Thyroid gland (tissue), 4 donors: Measurements from ENCODE around the gene SLCO3A1. TPM values are rescaled to one million over a fixed set of nuclear protein-coding genes. Genes with fewer than 3 reads are reported as not detected.

Source experiments
- DNase-seq, 2 donors: peaks; one replicate each; pipeline ENCODE4 v3.0.0-alpha.2; 2019
- H3K27ac ChIP-seq, 3 donors: fragments of 200-600 bp; sonication (generic); 1 replicate in 2 of 3; 2 replicates in 1 of 3; pipeline ENCODE4 v1.5.1; 2016 to 2019; ENCODE audit warnings: mild to moderate bottlenecking in 1 of 3, moderate library complexity in 1 of 3
- H3K27me3 ChIP-seq: fragments of 200-600 bp; sonication (generic); one replicate; pipeline ENCODE4 v1.5.1; 2019
- H3K36me3 ChIP-seq, 2 donors: fragments of 200-600 bp; sonication (generic); one replicate each; pipeline ENCODE4 v1.5.1; 2016 to 2019
- H3K4me1 ChIP-seq, 2 donors: fragments of 200-600 bp; sonication (generic); one replicate each; pipeline ENCODE4 v1.5.1; 2017 to 2019
- H3K4me3 ChIP-seq, 3 donors: fragments of 200-600 bp; sonication (generic); replicated peaks in 1 of 3; 1 replicate in 2 of 3; 2 replicates in 1 of 3; pipeline ENCODE4 v1.5.1; 2016; ENCODE audit warnings: mild to moderate bottlenecking in 1 of 3
- H3K9me3 ChIP-seq: fragments of 200-600 bp; sonication (generic); one replicate; pipeline ENCODE4 v1.5.1; 2017
- POLR2A ChIP-seq, 2 donors: fragments of 450-650 bp; IDR thresholded peaks; one replicate each; pipeline ENCODE4 v1.6.1; 2017; ENCODE audit warnings: antibody characterized with exemption in 2 of 2, mild to moderate bottlenecking in 2 of 2, moderate library complexity in 1 of 2
- WGBS, 2 donors: methylation state at CpG; one replicate each; pipeline ENCODE4 v1.1.5; 2017; 5-methylcytosine and 5-hydroxymethylcytosine counted together
- intact Hi-C: fragments of 100-400 bp; cut with DNase I; formaldehyde crosslinking; loops from one replicate; pipeline ENCODE4 v1.15.1; 2023
- total RNA-seq, 4 donors: library from RNA; depleted of rRNA; stranded (reverse); fragments of >200 nt; gene quantifications; one replicate each; pipeline ENCODE4 v1.2.3, GENCODE V29; 2016
- TF ChIP-seq, protein P1 (sequence below), 6 experiments: fragments of 200-600 bp in 3 of 6; fragments of 450-650 bp in 3 of 6; sonication (generic) in 3 of 6; IDR thresholded peaks; one replicate each; pipeline ENCODE4 v1.5.1; 2016 to 2019; ENCODE audit warnings: antibody characterized with exemption in 6 of 6, mild to moderate bottlenecking in 2 of 6, inconsistent platforms in 1 of 6, moderate library complexity in 1 of 6

The SLCO3A1 gene
- total RNA-seq, 4 donors from 2014 or later, result 23.3 to 31.4 (median 28.0) TPM

DNA sequence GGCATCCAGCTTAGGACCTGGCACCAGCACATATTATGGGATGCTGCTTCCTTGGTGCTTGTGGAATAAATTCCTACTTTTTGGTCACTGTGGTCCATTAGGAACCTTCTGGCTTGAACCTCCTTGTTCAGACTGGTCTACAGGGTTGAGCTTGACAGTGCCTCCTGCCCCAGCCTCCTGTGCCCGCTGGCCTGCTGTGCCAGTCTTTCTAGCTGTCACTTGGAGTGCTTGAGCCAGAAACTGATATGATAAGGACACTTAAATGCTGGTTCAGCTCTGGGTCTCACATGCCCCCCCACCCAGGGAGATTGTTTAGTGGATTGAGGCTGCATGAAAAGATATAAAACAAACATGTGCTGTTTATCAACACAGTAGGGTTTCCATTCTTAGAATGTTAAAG is 147.8 kb downstream of the SLCO3A1 start:
- Histone ChIP-seq H3K4me3 (no peak overlapping the region), H3K27ac (no peak overlapping the region), H3K4me1 (peaks cover 0 to 8% of the 10 kb centered on the region in 2 donors), H3K9me3 (no peaks in the 10 kb centered on the region), H3K36me3 (no peaks in the 10 kb centered on the region), H3K27me3 (no peaks in the 10 kb centered on the region)
- DNase-seq, result no peak
- intact Hi-C loops, result no loop called here
- WGBS, 2 donors, result 80 to 92% methylated on average over 1 of the region's 1 CpG
- TF ChIP-seq, protein P1, sequence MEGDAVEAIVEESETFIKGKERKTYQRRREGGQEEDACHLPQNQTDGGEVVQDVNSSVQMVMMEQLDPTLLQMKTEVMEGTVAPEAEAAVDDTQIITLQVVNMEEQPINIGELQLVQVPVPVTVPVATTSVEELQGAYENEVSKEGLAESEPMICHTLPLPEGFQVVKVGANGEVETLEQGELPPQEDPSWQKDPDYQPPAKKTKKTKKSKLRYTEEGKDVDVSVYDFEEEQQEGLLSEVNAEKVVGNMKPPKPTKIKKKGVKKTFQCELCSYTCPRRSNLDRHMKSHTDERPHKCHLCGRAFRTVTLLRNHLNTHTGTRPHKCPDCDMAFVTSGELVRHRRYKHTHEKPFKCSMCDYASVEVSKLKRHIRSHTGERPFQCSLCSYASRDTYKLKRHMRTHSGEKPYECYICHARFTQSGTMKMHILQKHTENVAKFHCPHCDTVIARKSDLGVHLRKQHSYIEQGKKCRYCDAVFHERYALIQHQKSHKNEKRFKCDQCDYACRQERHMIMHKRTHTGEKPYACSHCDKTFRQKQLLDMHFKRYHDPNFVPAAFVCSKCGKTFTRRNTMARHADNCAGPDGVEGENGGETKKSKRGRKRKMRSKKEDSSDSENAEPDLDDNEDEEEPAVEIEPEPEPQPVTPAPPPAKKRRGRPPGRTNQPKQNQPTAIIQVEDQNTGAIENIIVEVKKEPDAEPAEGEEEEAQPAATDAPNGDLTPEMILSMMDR (IDR thresholded peaks at IDR 0.05), result no peak
- TF ChIP-seq POLR2A (IDR thresholded peaks at IDR 0.05), result no peak

DNA sequence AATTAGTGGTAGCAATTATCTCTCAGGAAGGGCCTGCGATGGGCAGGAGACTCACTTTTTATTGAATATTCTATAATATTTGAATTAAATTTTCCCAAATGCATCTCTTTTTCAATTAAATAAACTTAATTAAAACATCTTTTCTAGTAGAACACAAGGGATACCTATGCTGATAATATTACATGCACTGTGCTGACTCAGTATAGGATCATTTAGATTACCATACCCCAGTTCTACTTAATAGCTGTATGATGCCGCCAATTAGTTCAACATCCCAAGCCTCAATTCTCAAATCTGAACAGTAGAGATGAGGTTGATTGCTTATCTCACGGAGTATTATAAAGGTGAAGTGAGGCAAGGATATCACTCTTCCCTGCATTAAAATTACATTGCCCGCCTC is 149.2 kb downstream of the SLCO3A1 start:
- Histone ChIP-seq H3K4me1 (peaks cover 1 to 8% of the 10 kb centered on the region in 2 donors), H3K27ac (no peak overlapping the region), H3K36me3 (no peaks in the 10 kb centered on the region), H3K9me3 (no peaks in the 10 kb centered on the region), H3K27me3 (no peaks in the 10 kb centered on the region), H3K4me3 (no peak overlapping the region)
- intact Hi-C loops, result no loop called here
- DNase-seq, result no peak
- TF ChIP-seq, protein P1 (IDR thresholded peaks at IDR 0.05), result no peak
- TF ChIP-seq POLR2A (IDR thresholded peaks at IDR 0.05), result no peak
- 95 to 98% methylated on average over 4 of the region's 4 CpGs for WGBS, 2 donors

GRCh38 chr15:92003515-92004067 is 150.1 kb downstream of the SLCO3A1 start:
- intact Hi-C loops, result no loop called here
- TF ChIP-seq, protein P1 (IDR thresholded peaks at IDR 0.05), result no peak
- TF ChIP-seq POLR2A (IDR thresholded peaks at IDR 0.05), result no peak

DNA sequence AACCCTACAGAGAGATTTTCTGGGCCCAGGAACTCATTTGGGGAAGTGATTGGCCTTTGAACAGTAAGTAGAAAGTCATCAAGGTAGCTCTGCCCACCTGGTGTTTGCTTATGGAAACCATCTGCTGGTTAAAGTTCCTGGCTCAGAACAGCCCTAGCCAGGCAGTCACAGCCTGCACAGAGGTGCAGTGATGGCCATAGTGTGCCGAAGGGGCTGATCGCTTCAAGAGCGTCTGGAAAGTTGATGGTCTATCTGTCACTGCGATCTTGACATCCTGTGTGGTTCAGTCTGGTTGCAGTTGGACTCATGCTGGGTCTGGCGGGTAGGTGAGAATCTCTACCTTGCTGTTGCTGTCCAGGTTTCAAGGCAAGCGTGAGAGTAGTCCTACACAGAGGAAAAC is 151.6 kb downstream of the SLCO3A1 start:
- WGBS, 2 donors, result 85 to 89% methylated on average over 6 of the region's 6 CpGs
- no peaks in the 10 kb centered on the region for H3K27me3 ChIP-seq

More at GRCh38 chr15:92003515-92004067, 150.1 kb downstream of the SLCO3A1 start:
- no peaks in the 10 kb centered on the region for H3K36me3 ChIP-seq
- no peak overlapping the region for H3K4me3 ChIP-seq
- no peaks in the 10 kb centered on the region for H3K27me3 ChIP-seq
- 96 to 97% methylated on average over 9 of the region's 9 CpGs for WGBS, 2 donors
- peaks cover 10 to 16% of the 10 kb centered on the region in 2 donors for H3K4me1 ChIP-seq
- no peak for DNase-seq
- no peak overlapping the region for H3K27ac ChIP-seq
- H3K9me3 ChIP-seq, result no peaks in the 10 kb centered on the region

More for the DNA sequence above, 151.6 kb downstream of the SLCO3A1 start:
- H3K4me1 ChIP-seq, result peaks cover 25 to 26% of the 10 kb centered on the region in 2 donors
- intact Hi-C loops, result no loop called here
- H3K36me3 ChIP-seq, result no peaks in the 10 kb centered on the region
- H3K9me3 ChIP-seq, result no peaks in the 10 kb centered on the region
- H3K27ac ChIP-seq, result no peak overlapping the region
- DNase-seq, result no peak
- TF ChIP-seq POLR2A (IDR thresholded peaks at IDR 0.05), result no peak
- TF ChIP-seq, protein P1 (IDR thresholded peaks at IDR 0.05), result no peak
- H3K4me3 ChIP-seq, result no peak overlapping the region
